ENCODE data around the gene PRKACG. TPM values are rescaled to one million over a fixed set of nuclear protein-coding genes. Genes with fewer than 3 reads are reported as not detected.

Gene PRKACG
- total and polyA plus RNA-seq, 2 of the 8 experiments (the other 6 are each of a cell fraction or from before 2014, with no cell fraction given), result not detected

DNA sequence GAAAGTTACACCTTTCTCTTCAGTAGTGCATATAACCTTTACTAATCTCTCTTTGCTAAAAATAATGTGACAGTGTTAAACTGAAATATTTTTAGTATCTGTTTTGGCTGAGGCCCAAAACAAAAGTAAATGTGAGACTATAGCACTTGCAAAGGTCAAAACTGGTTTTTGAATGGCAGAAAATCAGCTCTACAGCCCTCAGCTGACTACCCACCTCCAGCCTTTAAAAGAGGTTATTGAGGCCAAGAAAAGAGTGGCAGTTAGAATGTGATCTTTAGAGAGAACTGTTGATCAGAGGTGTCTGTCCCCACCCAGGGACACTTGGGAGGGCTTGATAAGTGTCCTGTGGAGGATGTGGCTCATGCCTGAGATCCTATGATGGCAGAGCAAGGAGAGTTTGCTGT lies 30.9 kb downstream of the PRKACG start:
- no peak overlapping the region for H2AK5ac ChIP-seq (ENCODE audit: low read depth, low read length)
- TF ChIP-seq TAF7 (optimal IDR thresholded peaks at IDR 0.05; ENCODE audit: borderline replicate concordance, low read depth, low read length), result no peak
- TF ChIP-seq BCL11A (IDR thresholded peaks at IDR 0.05; ENCODE audit: low read depth in 2 of 2, low read length in 2 of 2), result no peak
- no peak for TF ChIP-seq NRF1 (IDR thresholded peaks at IDR 0.05; ENCODE audit: low read depth, low read length)
- TF ChIP-seq RXRA (IDR thresholded peaks at IDR 0.05; ENCODE audit: insufficient read depth, low read depth, low read length), result no peak
- no peak for TF ChIP-seq ASH2L (IDR thresholded peaks at IDR 0.05; ENCODE audit: low read length)
- no peak for TF ChIP-seq SIN3A (conservative IDR thresholded peaks at IDR 0.05 in 1 of 2, IDR thresholded peaks at IDR 0.05 in 1 of 2; ENCODE audit: low read depth in 1 of 2, low read length in 2 of 2)
- no peak for TF ChIP-seq TCF12 (IDR thresholded peaks at IDR 0.05; ENCODE audit: low read depth, low read length)
- TF ChIP-seq CBX5 (IDR thresholded peaks at IDR 0.05; ENCODE audit: low read depth, low read length), result no peak
- TF ChIP-seq, protein P1, sequence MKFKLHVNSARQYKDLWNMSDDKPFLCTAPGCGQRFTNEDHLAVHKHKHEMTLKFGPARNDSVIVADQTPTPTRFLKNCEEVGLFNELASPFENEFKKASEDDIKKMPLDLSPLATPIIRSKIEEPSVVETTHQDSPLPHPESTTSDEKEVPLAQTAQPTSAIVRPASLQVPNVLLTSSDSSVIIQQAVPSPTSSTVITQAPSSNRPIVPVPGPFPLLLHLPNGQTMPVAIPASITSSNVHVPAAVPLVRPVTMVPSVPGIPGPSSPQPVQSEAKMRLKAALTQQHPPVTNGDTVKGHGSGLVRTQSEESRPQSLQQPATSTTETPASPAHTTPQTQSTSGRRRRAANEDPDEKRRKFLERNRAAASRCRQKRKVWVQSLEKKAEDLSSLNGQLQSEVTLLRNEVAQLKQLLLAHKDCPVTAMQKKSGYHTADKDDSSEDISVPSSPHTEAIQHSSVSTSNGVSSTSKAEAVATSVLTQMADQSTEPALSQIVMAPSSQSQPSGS (IDR thresholded peaks at IDR 0.05; ENCODE audit: low read length), result no peak
- no peak for TF ChIP-seq SRF (IDR thresholded peaks at IDR 0.05; ENCODE audit: low read depth, low read length)
- no peak for TF ChIP-seq EZH2 (IDR thresholded peaks at IDR 0.05; ENCODE audit: low read depth, low read length, severe bottlenecking)
- no peak for TF ChIP-seq POLR2A (IDR thresholded peaks at IDR 0.05; ENCODE audit: control extremely low read depth in 1 of 2, low read depth in 2 of 2, low read length in 2 of 2)
- TF ChIP-seq CHD2 (IDR thresholded peaks at IDR 0.05; ENCODE audit: low read length), result no peak
- no peak for TF ChIP-seq GTF2F1 (IDR thresholded peaks at IDR 0.05; ENCODE audit: borderline replicate concordance, low read depth, low read length)
- TF ChIP-seq HDAC6 (IDR thresholded peaks at IDR 0.05; ENCODE audit: low read depth, low read length), result no peak
- no peak overlapping the region for H2BK12ac ChIP-seq (ENCODE audit: low read depth, low read length)
- no peaks in the 10 kb centered on the region for H4K20me1 ChIP-seq (replicated peaks in 1 of 2; ENCODE audit: control insufficient read depth in 1 of 2, insufficient read depth in 2 of 2, low read length in 2 of 2)
- no peaks in the 10 kb centered on the region for H3K23me2 ChIP-seq (ENCODE audit: low read depth, low read length)
- no peak overlapping the region for H2BK5ac ChIP-seq (ENCODE audit: low read depth, low read length)
- H4K91ac ChIP-seq (replicated peaks; ENCODE audit: insufficient read length, low read length), result no peak overlapping the region
- H3K27me3 ChIP-seq (replicated peaks in 1 of 4; ENCODE audit: control insufficient read depth in 3 of 4, extremely low read depth in 1 of 4, insufficient read depth in 3 of 4, low read length in 3 of 4), result no peaks in the 10 kb centered on the region
- H3K23ac ChIP-seq (ENCODE audit: insufficient read length), result no peak overlapping the region
- no peak overlapping the region for H3K4ac ChIP-seq (replicated peaks; ENCODE audit: insufficient read length, low read depth, low read length)
- no peak overlapping the region for H2AFZ ChIP-seq (ENCODE audit: low read length)
- no peaks in the 10 kb centered on the region for H3K36me3 ChIP-seq (ENCODE audit: control insufficient read depth in 2 of 4, insufficient read depth in 4 of 4, low read length in 3 of 4)
- no peak overlapping the region for H4K8ac ChIP-seq (ENCODE audit: extremely low read depth, insufficient read depth, low read length)
- H3K4me3 ChIP-seq (ENCODE audit: extremely low read depth in 1 of 4, insufficient read depth in 2 of 4, low read depth in 3 of 4, low read length in 4 of 4), result no peak overlapping the region
- no peak overlapping the region for H3K27ac ChIP-seq (ENCODE audit: low read depth, low read length)
- H2BK20ac ChIP-seq (ENCODE audit: low read length), result no peak overlapping the region
- H3K9me3 ChIP-seq (ENCODE audit: insufficient read depth in 2 of 2, low read depth in 1 of 2, low read length in 1 of 2), result no peaks in the 10 kb centered on the region
- DNase-seq (ENCODE audit: low read depth in 1 of 2, low spot score in 2 of 2) (no peak), FAIRE-seq (no peak)
- H3K4me2 ChIP-seq (ENCODE audit: insufficient read depth in 1 of 2, low read depth in 2 of 2, low read length in 2 of 2), result no peak overlapping the region
- no peak overlapping the region for H3K56ac ChIP-seq (replicated peaks; ENCODE audit: insufficient read length, low read depth, low read length)
- peaks cover 3 to 12% (median 4%) of the 10 kb centered on the region in 4 experiments; a peak in 6 of 7 replicates for H3K4me1 ChIP-seq (replicated peaks in 1 of 4; ENCODE audit: control insufficient read depth in 3 of 4, insufficient read depth in 4 of 4, low read length in 3 of 4)
- no peak overlapping the region for H3K14ac ChIP-seq (ENCODE audit: insufficient read length)
- no peaks in the 10 kb centered on the region for H3K79me1 ChIP-seq (ENCODE audit: low read depth, low read length)
- no peak overlapping the region for H4K5ac ChIP-seq (ENCODE audit: insufficient read length, low read depth, low read length)
- CTCF ChIA-PET (ENCODE audit: partially characterized antibody), result interaction anchor here (0.8 kb wide), 1 partner anchor 138 kb away, joined by 3 read pairs; no protein-coding TSS in a partner anchor
- POLR2A ChIA-PET (ENCODE audit: partially characterized antibody), result no interaction called here
- H2BK15ac ChIP-seq (ENCODE audit: low read length), result no peak overlapping the region
- no peak overlapping the region for H3K18ac ChIP-seq (ENCODE audit: extremely low read depth, low read length)
- H3K79me2 ChIP-seq (ENCODE audit: control insufficient read depth in 1 of 2, insufficient read depth in 2 of 2, low read length in 2 of 2), result no peaks in the 10 kb centered on the region
- no peak overlapping the region for H2BK120ac ChIP-seq (replicated peaks; ENCODE audit: low read depth, low read length)
- no peak overlapping the region for H3K9ac ChIP-seq (replicated peaks in 1 of 4; ENCODE audit: extremely low read depth in 1 of 4, low read depth in 3 of 4, low read length in 3 of 4)

Measured in H1 (cell line).